ENCODE results near the gene MRPL1.

The MRPL1 gene

GRCh38 chr4:78002260-78002659, 139.6 kb downstream of the MRPL1 start:
- no peaks in the 10 kb centered on the region for H3K36me3 ChIP-seq (ENCODE audit: insufficient read depth, insufficient read length, low read length)
- H3K9me3 ChIP-seq (ENCODE audit: insufficient read depth, low read length), result peaks cover 4% of the 10 kb centered on the region; the same call in 1 of the 2 replicates
- DNase-seq (ENCODE audit: low read depth, low spot score), result no peak
- no peaks in the 10 kb centered on the region for H3K27me3 ChIP-seq (ENCODE audit: insufficient read depth, insufficient read length)
- no peak overlapping the region for H3K9ac ChIP-seq (ENCODE audit: insufficient read length, low read depth)
- H3K4me1 ChIP-seq (ENCODE audit: insufficient read depth, insufficient read length), result no peaks in the 10 kb centered on the region
- H3K4me3 ChIP-seq (ENCODE audit: insufficient read length, low read depth), result no peak overlapping the region
- TF ChIP-seq ZNF274 (IDR thresholded peaks at IDR 0.05; ENCODE audit: low read depth, low read length) (no peak), YY1 (IDR thresholded peaks at IDR 0.05; ENCODE audit: insufficient read depth, insufficient read length) (no peak), SUZ12 (IDR thresholded peaks at IDR 0.05; ENCODE audit: extremely low read depth, insufficient read depth, insufficient read length) (no peak)

All from NT2/D1 (cell line).